ENCODE measurements around the gene RACK1.
A peak's percentile ranks its signal among the peaks of the same experiment; 100 is the strongest.

The RACK1 gene

GRCh38 chr5:181192337-181193046 lies 51.2 kb downstream of the RACK1 start:
- FAIRE-seq, result no peak

- no peak for FAIRE-seq
These were observed 52.0 kb downstream of the RACK1 start for GRCh38 chr5:181191526-181192336.

GRCh38 chr5:181190711-181191525 lies 52.8 kb downstream of the RACK1 start:
- FAIRE-seq, result no peak

GRCh38 chr5:181189962-181190710 lies 53.6 kb downstream of the RACK1 start:
- no peak for FAIRE-seq

- no peak for FAIRE-seq
These were observed 54.2 kb downstream of the RACK1 start for GRCh38 chr5:181189363-181189961.

- FAIRE-seq, result no peak
These were observed 54.9 kb downstream of the RACK1 start for GRCh38 chr5:181188700-181189362.

GRCh38 chr5:181187500-181188213 lies 56.0 kb downstream of the RACK1 start:
- FAIRE-seq, result no peak

- peak; percentile 82 for FAIRE-seq
These were observed 56.7 kb downstream of the RACK1 start for GRCh38 chr5:181186986-181187499.
